A673 (cell line): ENCODE results near the gene SLC7A9.

ENCODE experiments used
- EZH2 ChIP-seq: fragments of 200-600 bp; sonication (generic); IDR thresholded peaks from 2 replicates; pipeline ENCODE4 v1.6.1; 2017; ENCODE audit warnings: borderline replicate concordance, low read depth, mild to moderate bottlenecking, mixed read lengths, antibody characterized with exemption, low read length; ENCODE audit not compliant: poor library complexity, severe bottlenecking
- TF ChIP-seq, protein P1 (sequence below): fragments of 300-800, 200-600 bp; sonication (generic); conservative IDR thresholded peaks from 2 replicates; pipeline ENCODE4 v1.5.1; 2017; ENCODE audit warnings: low read depth, mild to moderate bottlenecking, antibody characterized with exemption, low read length, moderate library complexity, mixed read lengths

DNA sequence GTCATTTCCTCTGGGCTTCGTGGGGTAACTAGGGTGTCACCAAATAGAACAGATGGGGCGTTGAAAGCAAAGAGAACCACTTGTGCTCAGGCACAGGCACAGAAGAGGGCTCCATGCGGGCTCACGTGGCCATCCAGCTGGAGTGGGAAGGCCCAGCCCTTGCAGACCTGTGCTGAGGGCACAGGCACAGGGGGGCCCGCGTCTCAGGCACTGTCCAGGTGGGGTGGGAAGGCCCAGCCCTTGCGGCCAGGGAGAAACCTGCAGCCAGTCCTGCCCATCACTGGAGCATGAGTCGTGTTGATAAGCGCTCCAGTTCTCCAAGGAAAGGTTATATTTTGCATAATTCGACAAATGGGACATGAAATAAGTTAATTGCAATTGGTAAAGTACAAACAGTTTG lies 57.5 kb downstream of the SLC7A9 start:
- no peak for TF ChIP-seq EZH2
- TF ChIP-seq, protein P1, sequence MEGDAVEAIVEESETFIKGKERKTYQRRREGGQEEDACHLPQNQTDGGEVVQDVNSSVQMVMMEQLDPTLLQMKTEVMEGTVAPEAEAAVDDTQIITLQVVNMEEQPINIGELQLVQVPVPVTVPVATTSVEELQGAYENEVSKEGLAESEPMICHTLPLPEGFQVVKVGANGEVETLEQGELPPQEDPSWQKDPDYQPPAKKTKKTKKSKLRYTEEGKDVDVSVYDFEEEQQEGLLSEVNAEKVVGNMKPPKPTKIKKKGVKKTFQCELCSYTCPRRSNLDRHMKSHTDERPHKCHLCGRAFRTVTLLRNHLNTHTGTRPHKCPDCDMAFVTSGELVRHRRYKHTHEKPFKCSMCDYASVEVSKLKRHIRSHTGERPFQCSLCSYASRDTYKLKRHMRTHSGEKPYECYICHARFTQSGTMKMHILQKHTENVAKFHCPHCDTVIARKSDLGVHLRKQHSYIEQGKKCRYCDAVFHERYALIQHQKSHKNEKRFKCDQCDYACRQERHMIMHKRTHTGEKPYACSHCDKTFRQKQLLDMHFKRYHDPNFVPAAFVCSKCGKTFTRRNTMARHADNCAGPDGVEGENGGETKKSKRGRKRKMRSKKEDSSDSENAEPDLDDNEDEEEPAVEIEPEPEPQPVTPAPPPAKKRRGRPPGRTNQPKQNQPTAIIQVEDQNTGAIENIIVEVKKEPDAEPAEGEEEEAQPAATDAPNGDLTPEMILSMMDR: no peak
